ENCODE measurements around the gene VPS4B. TPM values are rescaled to one million over a fixed set of nuclear protein-coding genes. Genes with fewer than 3 reads are reported as not detected.

The VPS4B gene
- total and polyA plus RNA-seq, 2 donors = 27.1 to 67.8 TPM

DNA sequence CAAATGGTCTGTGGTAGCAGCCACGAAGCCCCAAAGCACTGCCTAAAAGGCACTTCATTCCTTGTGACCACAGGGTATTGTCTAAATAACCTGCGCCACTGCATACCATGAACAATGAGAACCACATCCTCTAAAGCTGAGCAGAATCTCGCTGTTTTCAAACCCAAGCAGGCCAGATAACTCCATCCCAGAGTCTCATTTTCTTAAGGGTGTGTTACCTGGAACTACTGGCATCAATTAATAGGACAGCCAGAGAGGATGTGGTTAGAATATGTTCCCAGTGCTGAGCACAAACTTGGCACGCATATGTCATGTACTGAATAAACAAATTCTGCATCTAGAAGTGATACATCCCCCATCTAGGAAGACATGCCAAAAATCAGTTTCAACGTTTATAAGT lies 13.0 kb downstream of the VPS4B start:
- H3K4me3 ChIP-seq (ENCODE audit: low read depth, low read length) = no peak overlapping the region
- 75% methylated on average over 5 of the region's 5 CpGs for WGBS
- no peak for DNase-seq (ENCODE audit: extremely low spot score)
- no peaks in the 10 kb centered on the region for H3K36me3 ChIP-seq (ENCODE audit: insufficient read depth)
- H3K27ac ChIP-seq (ENCODE audit: low read depth) = no peak overlapping the region
- H3K4me1 ChIP-seq (ENCODE audit: insufficient read depth) = no peaks in the 10 kb centered on the region

DNA sequence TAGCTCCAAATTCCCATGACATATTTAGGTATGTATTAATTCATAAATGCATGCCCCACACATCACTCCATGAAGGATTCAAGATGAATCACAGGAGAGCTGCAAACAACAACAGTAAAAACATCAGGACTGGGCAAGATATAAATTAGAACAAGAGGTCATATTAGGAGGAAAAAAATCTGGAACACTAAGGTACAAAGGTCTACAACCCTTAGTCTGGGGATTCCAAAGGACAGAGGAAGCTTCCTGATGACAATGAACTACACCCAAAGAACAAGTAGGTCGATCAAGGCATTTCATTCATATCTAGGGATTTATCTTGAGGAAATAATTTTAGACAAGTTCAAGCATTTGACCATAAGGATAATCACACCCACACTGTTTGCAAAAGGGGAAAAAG lies 14.5 kb downstream of the VPS4B start:
- no peaks in the 10 kb centered on the region for H3K36me3 ChIP-seq (ENCODE audit: insufficient read depth)

DNA sequence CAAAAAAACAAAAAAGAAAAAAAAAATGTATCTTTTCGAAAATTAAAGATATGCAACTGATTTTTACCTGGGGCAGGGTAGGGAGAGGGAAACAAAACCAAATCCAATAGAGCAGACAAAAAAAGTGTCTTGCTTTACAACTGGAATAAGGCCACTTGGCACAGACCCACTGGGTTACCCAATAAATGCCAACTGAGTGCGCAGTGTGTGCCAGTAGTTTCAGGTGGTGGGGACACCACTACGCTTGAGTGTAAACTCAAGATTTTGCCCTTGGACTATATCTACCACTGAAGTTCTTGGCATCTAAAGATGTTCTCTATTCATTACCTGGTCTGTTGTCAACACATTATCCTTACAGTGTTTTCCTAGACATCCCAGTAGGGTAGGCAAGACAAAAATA lies 16.3 kb downstream of the VPS4B start:
- Histone ChIP-seq H3K27ac (ENCODE audit: low read depth) (no peak overlapping the region), H3K4me3 (ENCODE audit: low read depth, low read length) (no peak overlapping the region), H3K4me1 (ENCODE audit: insufficient read depth) (no peaks in the 10 kb centered on the region), H3K36me3 (ENCODE audit: insufficient read depth) (no peaks in the 10 kb centered on the region)
- no peak for DNase-seq (ENCODE audit: extremely low spot score)
- WGBS = 90% methylated on average over 3 of the region's 3 CpGs

More for the DNA sequence above, 14.5 kb downstream of the VPS4B start:
- DNase-seq (ENCODE audit: extremely low spot score) = no peak
- no peaks in the 10 kb centered on the region for H3K4me1 ChIP-seq (ENCODE audit: insufficient read depth)
- H3K27ac ChIP-seq (ENCODE audit: low read depth) = no peak overlapping the region
- no peak overlapping the region for H3K4me3 ChIP-seq (ENCODE audit: low read depth, low read length)
- 84% methylated on average over 1 of the region's 1 CpG for whole genome bisulfite sequencing

DNA sequence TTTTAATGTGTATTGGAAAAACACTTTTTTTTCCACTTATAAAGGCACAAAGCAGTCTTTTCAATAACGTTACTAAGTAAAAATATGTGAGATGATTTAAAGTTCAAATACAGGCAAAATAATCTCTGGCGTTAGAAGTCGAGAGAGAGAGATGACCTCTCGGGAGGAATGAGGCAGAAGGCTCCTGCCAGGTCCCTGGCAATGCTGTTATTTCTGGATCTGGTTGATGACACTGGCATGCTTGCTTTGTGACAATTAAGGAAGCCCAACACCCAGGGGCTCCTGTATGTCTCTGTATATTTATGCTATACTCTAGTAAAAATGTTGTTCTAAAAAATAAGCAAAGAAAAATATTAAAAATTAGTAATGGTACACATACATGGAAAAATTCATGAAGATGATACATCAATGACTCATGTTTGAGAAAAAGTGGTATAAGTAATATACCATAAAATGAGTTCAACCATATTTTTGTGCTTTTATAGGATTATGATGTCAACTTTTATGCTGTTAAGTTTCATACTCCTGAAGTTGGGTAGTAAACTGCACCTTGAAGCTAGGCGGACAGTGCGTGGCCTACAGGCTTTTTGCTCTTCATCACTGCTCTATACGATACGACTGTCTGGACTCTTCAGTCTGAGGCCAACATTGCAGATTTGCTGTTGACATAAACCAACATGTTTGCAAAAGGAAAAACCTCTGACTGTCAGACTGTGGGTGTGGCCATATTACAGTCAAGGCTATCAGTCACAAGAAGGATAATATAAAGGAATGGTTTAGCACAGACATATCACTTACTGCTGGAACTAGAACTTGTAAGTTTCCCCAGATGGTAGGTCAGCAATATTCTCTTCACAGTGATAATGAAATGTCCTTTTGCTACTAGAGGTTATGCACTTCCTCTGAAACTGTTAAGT lies 19.8 kb downstream of the VPS4B start:
- H3K4me3 ChIP-seq (ENCODE audit: low read depth, low read length) = no peak overlapping the region
- 92% methylated on average over 8 of the region's 8 CpGs for WGBS
- no peak overlapping the region for H3K27ac ChIP-seq (ENCODE audit: low read depth)
- H3K4me1 ChIP-seq (ENCODE audit: insufficient read depth) = no peaks in the 10 kb centered on the region
- H3K36me3 ChIP-seq (ENCODE audit: insufficient read depth) = peaks cover 5% of the 10 kb centered on the region
- DNase-seq (ENCODE audit: extremely low spot score) = no peak

DNA sequence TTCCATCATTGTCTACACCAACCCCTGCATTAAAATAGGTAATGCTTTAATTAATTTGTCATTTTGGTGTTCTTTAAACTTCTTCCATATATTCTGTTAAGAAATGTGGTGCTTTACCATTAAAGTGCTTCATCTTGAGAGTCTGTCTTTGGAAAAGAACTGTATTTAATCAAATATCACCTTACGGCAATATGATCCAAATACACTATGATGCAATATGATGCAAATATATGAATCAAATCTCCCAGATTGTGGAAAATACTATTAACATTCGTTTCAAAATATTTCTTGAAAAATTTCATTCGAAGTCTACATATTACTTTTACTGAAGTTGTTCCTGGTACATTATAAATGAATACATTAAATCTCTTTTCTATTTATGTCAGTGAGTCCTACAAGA lies 23.0 kb downstream of the VPS4B start:
- H3K27ac ChIP-seq (ENCODE audit: low read depth) = no peak overlapping the region
- H3K36me3 ChIP-seq (ENCODE audit: insufficient read depth) = peaks cover 5% of the 10 kb centered on the region
- DNase-seq (ENCODE audit: extremely low spot score) = no peak
- H3K4me3 ChIP-seq (ENCODE audit: low read depth, low read length) = no peak overlapping the region
- no peaks in the 10 kb centered on the region for H3K4me1 ChIP-seq (ENCODE audit: insufficient read depth)
- 96% methylated on average over 3 of the region's 3 CpGs for WGBS

DNA sequence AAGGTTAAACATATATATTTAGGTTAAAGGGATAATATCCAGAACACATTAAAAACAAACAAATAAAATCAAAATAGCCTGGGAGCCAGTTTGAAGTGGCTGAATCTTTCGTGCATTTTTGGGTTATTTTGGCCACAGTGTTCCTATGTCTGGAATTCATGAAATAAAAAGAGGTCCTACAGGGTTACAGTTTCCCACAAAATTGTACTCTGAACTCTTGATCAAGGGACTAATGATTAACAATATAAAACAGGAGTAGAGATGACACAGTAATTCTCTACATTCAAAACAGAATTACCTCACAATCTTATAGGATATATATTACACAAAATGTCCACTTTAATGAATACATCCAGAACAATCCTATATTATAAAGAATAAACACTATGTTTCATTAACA lies 24.9 kb downstream of the VPS4B start:
- H3K4me1 ChIP-seq (ENCODE audit: insufficient read depth) = no peaks in the 10 kb centered on the region
- no peak for DNase-seq (ENCODE audit: extremely low spot score)
- no peak overlapping the region for H3K4me3 ChIP-seq (ENCODE audit: low read depth, low read length)
- WGBS = 97% methylated on average over 1 of the region's 1 CpG
- H3K27ac ChIP-seq (ENCODE audit: low read depth) = no peak overlapping the region
- H3K36me3 ChIP-seq (ENCODE audit: insufficient read depth) = peaks cover 5% of the 10 kb centered on the region

DNA sequence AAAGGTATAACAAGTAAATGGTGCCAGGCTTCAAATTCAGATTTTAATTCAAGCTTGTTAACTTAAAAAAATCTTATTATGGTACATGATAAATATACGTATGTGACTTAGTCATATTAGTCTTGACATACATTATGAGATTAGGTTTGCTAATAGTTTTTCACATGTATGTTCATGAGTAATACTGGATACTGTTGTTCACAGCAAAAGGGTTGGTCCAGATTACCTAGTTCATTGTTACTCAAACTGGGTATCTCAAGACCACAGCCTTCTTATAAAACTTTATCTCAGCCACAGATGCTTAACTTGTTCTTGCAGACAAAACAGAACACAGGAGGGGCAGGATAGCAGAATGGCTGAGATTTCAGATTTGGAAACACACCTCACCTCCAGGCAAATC lies 26.8 kb downstream of the VPS4B start:
- WGBS = 90% methylated on average over 1 of the region's 1 CpG
- peaks cover 5% of the 10 kb centered on the region for H3K36me3 ChIP-seq (ENCODE audit: insufficient read depth)
- no peaks in the 10 kb centered on the region for H3K4me1 ChIP-seq (ENCODE audit: insufficient read depth)
- no peak overlapping the region for H3K4me3 ChIP-seq (ENCODE audit: low read depth, low read length)
- no peak for DNase-seq (ENCODE audit: extremely low spot score)
- no peak overlapping the region for H3K27ac ChIP-seq (ENCODE audit: low read depth)

DNA sequence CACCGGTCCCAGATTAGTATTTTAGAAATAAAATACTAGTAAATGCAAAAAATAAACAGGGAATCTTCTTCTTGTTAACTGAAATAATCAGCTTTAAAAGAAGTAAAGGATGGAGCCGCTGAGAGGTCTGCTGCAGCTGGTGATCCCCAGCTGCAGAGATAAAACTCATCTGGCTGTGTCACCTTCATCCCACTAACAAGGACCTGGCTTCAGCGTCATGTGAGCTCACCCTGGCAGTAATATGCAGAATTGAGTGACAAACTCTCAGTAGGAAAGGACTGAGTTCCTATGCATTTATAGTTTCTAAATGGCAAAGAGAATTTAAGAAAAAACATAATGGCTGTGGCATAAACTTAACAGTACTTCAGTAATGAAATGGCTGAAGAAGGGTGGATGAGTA lies 27.3 kb downstream of the VPS4B start:
- Histone ChIP-seq H3K4me3 (ENCODE audit: low read depth, low read length) (no peak overlapping the region), H3K36me3 (ENCODE audit: insufficient read depth) (peaks cover 5% of the 10 kb centered on the region), H3K4me1 (ENCODE audit: insufficient read depth) (no peaks in the 10 kb centered on the region), H3K27ac (ENCODE audit: low read depth) (no peak overlapping the region)
- no peak for DNase-seq (ENCODE audit: extremely low spot score)
- WGBS = 88% methylated on average over 3 of the region's 3 CpGs

DNA sequence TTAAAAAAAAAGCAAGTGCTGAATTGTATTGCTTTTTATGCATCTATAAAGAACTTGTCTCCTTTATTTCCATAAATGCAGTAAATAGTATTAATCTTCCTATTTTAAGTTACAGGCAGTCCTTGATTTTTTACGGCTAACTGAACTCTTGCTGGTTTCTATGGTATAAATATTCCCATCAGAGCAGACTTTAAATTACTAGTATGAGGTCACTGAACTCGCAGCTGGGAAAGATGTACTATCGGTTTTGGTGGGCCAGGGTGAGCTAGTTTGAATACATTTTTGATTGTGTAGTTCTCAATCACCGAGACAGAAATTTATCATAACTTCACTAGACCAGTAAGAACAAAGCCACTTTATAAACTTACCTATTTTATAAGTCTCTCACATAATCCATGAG lies 34.4 kb downstream of the VPS4B start:
- DNase-seq (ENCODE audit: extremely low spot score) = no peak
- no peak overlapping the region for H3K4me3 ChIP-seq (ENCODE audit: low read depth, low read length)
- no peaks in the 10 kb centered on the region for H3K4me1 ChIP-seq (ENCODE audit: insufficient read depth)
- WGBS = 84% methylated on average over 4 of the region's 4 CpGs
- H3K27ac ChIP-seq (ENCODE audit: low read depth) = no peak overlapping the region
- H3K36me3 ChIP-seq (ENCODE audit: insufficient read depth) = no peaks in the 10 kb centered on the region

DNA sequence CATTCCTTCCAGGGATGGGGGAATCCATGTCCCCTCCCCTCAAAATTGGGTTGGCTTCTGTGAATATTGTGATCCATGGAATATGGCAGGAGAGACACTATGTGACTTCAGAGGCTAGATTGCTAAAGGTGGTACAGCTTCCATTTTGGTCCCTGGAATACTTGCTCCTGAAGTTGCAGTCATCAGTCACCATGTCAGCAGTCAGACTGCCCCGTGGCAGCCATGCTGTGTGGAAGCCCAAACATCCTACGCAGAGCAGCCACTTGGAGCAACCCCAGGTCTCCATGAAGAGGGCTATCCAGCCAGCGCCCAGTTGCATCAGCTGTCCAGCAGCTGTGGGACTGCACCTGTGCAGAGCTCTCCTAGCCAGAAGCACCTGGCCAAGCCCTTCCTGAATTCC lies 39.4 kb downstream of the VPS4B start:
- WGBS = 64% methylated on average over 3 of the region's 3 CpGs
- H3K4me3 ChIP-seq (ENCODE audit: low read depth, low read length) = no peak overlapping the region
- H3K36me3 ChIP-seq (ENCODE audit: insufficient read depth) = no peaks in the 10 kb centered on the region
- DNase-seq (ENCODE audit: extremely low spot score) = no peak
- no peak overlapping the region for H3K27ac ChIP-seq (ENCODE audit: low read depth)
- no peaks in the 10 kb centered on the region for H3K4me1 ChIP-seq (ENCODE audit: insufficient read depth)

DNA sequence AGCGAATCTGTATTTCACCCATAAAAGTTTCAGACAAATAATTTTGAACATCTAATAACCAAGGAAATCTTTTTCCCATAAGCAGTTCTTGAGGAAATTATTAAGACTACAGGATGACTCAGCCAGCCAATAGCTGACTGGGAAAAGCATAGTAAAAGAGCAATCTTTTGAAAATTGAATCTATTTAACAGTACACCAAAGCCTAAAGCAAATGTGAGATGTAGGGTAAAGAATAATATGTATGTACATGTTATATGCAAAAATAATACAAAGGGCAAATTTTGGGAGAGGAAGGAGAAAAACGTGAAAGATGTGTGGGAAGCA lies 42.7 kb downstream of the VPS4B start:
- DNase-seq (ENCODE audit: extremely low spot score) = no peak
- H3K4me1 ChIP-seq (ENCODE audit: insufficient read depth) = no peaks in the 10 kb centered on the region
- 70% methylated on average over 2 of the region's 2 CpGs for WGBS

DNA sequence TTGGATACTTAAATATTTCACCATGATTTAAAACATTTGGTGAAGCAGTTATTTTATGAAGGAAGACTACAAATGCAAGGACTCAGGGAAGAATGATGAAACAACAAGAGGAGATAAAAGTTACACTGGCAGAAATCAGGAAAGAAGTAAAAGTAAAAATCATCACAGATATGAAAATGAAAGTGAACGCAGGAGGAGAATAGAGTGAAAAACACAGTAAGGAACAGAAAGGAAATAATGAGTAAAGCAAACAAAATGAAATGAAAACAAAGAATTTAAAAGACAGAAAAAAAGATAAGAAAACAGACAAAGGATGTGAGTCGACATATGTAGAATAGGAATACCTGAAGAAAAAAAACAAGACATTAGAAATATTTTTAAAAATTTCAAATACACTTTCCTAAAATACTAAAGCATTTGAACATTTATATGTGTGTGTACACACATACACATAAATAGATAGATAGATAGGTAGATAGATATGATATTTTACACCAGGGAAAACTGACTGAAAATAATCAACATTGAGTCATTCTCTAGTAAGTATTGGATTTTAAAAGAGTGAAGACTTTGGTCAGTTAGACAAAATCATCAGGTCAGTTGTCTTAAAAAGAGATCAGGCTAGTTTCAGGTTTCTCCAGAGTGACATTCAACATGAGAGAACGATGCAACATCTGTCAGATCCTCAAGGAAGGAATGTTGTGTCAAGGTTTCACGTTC lies 43.2 kb downstream of the VPS4B start:
- no peak overlapping the region for H3K4me3 ChIP-seq (ENCODE audit: low read depth, low read length)
- no peak overlapping the region for H3K27ac ChIP-seq (ENCODE audit: low read depth)
- 66% methylated on average over 4 of the region's 4 CpGs for WGBS
- H3K4me1 ChIP-seq (ENCODE audit: insufficient read depth) = no peaks in the 10 kb centered on the region
- DNase-seq (ENCODE audit: extremely low spot score) = no peak
- H3K36me3 ChIP-seq (ENCODE audit: insufficient read depth) = no peaks in the 10 kb centered on the region

More for the DNA sequence above, 42.7 kb downstream of the VPS4B start:
- H3K36me3 ChIP-seq (ENCODE audit: insufficient read depth) = no peaks in the 10 kb centered on the region
- no peak overlapping the region for H3K4me3 ChIP-seq (ENCODE audit: low read depth, low read length)
- no peak overlapping the region for H3K27ac ChIP-seq (ENCODE audit: low read depth)

DNA sequence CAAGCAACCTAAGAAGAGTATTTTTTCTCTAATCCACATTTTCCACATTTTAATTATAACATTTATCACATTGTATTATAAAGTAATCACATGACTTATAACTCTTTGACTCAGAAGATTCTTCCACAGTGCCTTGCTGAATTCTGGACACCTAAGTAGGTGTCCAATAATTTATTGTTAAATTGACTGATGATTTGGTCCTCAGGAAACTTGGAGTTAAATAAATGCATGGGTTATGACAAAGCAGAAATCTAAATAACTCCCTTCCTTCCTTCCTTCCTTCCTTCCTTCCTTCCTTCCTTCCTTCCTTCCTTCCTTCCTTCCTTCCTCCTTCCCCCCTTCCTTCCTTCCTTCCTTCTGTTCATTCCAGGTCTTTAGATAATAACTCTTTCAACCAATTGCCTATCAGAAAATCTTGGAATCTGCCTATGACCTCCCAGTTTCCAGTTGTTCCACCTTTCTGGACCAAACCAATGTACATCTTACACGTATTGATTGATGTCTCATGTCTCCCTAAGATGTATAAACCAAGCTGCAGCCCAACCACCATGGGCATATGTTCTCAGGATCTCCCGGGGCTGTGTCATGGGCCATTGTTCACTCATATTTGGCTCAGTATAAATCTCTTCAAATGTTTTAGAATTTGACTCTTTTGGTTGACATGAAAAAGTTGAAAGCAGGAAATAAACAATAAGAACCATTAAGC lies 44.8 kb downstream of the VPS4B start:
- WGBS = 78% methylated on average over 2 of the region's 2 CpGs
- Histone ChIP-seq H3K27ac (ENCODE audit: low read depth) (no peak overlapping the region), H3K36me3 (ENCODE audit: insufficient read depth) (no peaks in the 10 kb centered on the region), H3K4me3 (ENCODE audit: low read depth, low read length) (no peak overlapping the region), H3K4me1 (ENCODE audit: insufficient read depth) (no peaks in the 10 kb centered on the region)
- DNase-seq (ENCODE audit: extremely low spot score) = no peak

DNA sequence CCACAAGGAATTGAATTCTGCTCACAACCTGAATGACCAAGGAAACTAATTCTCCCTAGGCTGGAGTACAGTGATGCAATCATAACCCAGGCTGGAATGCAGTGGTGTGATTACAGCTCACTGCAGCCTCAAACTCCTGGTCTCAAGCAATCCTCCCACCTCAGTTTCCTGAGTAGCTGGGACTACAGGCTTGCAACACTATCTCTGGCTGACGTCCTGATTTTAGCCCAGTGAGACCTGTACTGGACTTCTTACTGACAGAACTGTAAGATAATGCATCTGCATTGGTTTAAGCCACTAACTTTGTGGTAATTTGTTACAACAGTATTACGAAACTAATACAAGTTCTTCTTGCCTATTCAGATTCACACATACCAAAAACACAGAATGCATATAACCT lies 45.7 kb downstream of the VPS4B start:
- no peak overlapping the region for H3K27ac ChIP-seq (ENCODE audit: low read depth)
- WGBS = 83% methylated on average over 2 of the region's 2 CpGs

More for the DNA sequence above, 45.7 kb downstream of the VPS4B start:
- Histone ChIP-seq H3K4me1 (ENCODE audit: insufficient read depth) (no peaks in the 10 kb centered on the region), H3K4me3 (ENCODE audit: low read depth, low read length) (no peak overlapping the region), H3K36me3 (ENCODE audit: insufficient read depth) (no peaks in the 10 kb centered on the region)
- DNase-seq (ENCODE audit: extremely low spot score) = no peak
